ENCODE measurements around the gene CRYBB3.

The CRYBB3 gene

GRCh38 chr22:25160120-25160996, 39.3 kb upstream of the CRYBB3 start:
- no peaks in the 10 kb centered on the region for H3K36me3 ChIP-seq

GRCh38 chr22:25161017-25161915, 38.4 kb upstream of the CRYBB3 start:
- no peaks in the 10 kb centered on the region for H3K9me3 ChIP-seq
- H3K4me3 ChIP-seq (ENCODE audit: low read depth in 1 of 2, low read length in 1 of 2) = no peak overlapping the region
- H3K4me1 ChIP-seq (ENCODE audit: control insufficient read depth in 1 of 2, insufficient read depth in 1 of 2, low read depth in 1 of 2, low read length in 1 of 2) = no peaks in the 10 kb centered on the region
- H3K36me3 ChIP-seq = no peaks in the 10 kb centered on the region
- H3K27ac ChIP-seq = no peak overlapping the region
- TF ChIP-seq CTCF (IDR thresholded peaks at IDR 0.05) = no peak
- no peaks in the 10 kb centered on the region for H3K27me3 ChIP-seq

More at GRCh38 chr22:25160120-25160996, 39.3 kb upstream of the CRYBB3 start:
- H3K27me3 ChIP-seq = no peaks in the 10 kb centered on the region
- H3K4me1 ChIP-seq (ENCODE audit: control insufficient read depth in 1 of 2, insufficient read depth in 1 of 2, low read depth in 1 of 2, low read length in 1 of 2) = no peaks in the 10 kb centered on the region
- no peaks in the 10 kb centered on the region for H3K9me3 ChIP-seq
- no peak overlapping the region for H3K27ac ChIP-seq
- H3K4me3 ChIP-seq (ENCODE audit: low read depth in 1 of 2, low read length in 1 of 2) = no peak overlapping the region
- no peak for TF ChIP-seq CTCF (IDR thresholded peaks at IDR 0.05)

- no peaks in the 10 kb centered on the region for H3K36me3 ChIP-seq
- no peaks in the 10 kb centered on the region for H3K27me3 ChIP-seq
- no peaks in the 10 kb centered on the region for H3K4me1 ChIP-seq (ENCODE audit: control insufficient read depth in 1 of 2, insufficient read depth in 1 of 2, low read depth in 1 of 2, low read length in 1 of 2)
- H3K9me3 ChIP-seq = no peaks in the 10 kb centered on the region
- no peak for TF ChIP-seq CTCF (IDR thresholded peaks at IDR 0.05)
- no peak overlapping the region for H3K4me3 ChIP-seq (ENCODE audit: low read depth in 1 of 2, low read length in 1 of 2)
- no peak overlapping the region for H3K27ac ChIP-seq
These were observed 37.6 kb upstream of the CRYBB3 start for GRCh38 chr22:25161916-25162530.

- TF ChIP-seq CTCF (IDR thresholded peaks at IDR 0.05) = no peak
- Histone ChIP-seq H3K4me3 (ENCODE audit: low read depth in 1 of 2, low read length in 1 of 2) (no peak overlapping the region), H3K4me1 (ENCODE audit: control insufficient read depth in 1 of 2, insufficient read depth in 1 of 2, low read depth in 1 of 2, low read length in 1 of 2) (no peaks in the 10 kb centered on the region), H3K9me3 (no peaks in the 10 kb centered on the region), H3K27me3 (no peaks in the 10 kb centered on the region), H3K36me3 (no peaks in the 10 kb centered on the region), H3K27ac (no peak overlapping the region)
These were observed 37.1 kb upstream of the CRYBB3 start for GRCh38 chr22:25162561-25162960.

- Histone ChIP-seq H3K27me3 (no peaks in the 10 kb centered on the region), H3K27ac (no peak overlapping the region), H3K4me1 (ENCODE audit: control insufficient read depth in 1 of 2, insufficient read depth in 1 of 2, low read depth in 1 of 2, low read length in 1 of 2) (no peaks in the 10 kb centered on the region), H3K4me3 (ENCODE audit: low read depth in 1 of 2, low read length in 1 of 2) (no peak overlapping the region), H3K9me3 (no peaks in the 10 kb centered on the region), H3K36me3 (no peaks in the 10 kb centered on the region)
- no peak for TF ChIP-seq CTCF (IDR thresholded peaks at IDR 0.05)
These were observed 33.9 kb upstream of the CRYBB3 start for GRCh38 chr22:25165785-25166184.

All from neutrophil (primary cell).